Measurements from ENCODE around the gene ZNF664. TPM values are rescaled to one million over a fixed set of nuclear protein-coding genes. Genes with fewer than 3 reads are reported as not detected.

The ZNF664 gene
- total RNA-seq, 1 donor = 18.5 TPM

GRCh38 chr12:124030510-124030909, 57.5 kb downstream of the ZNF664 start:
- Histone ChIP-seq H3K27me3 (ENCODE audit: insufficient read depth, low read length) (no peaks in the 10 kb centered on the region), H3K4me1 (ENCODE audit: insufficient read depth, low read length) (no peaks in the 10 kb centered on the region), H3K9me3 (ENCODE audit: low read depth, low read length) (no peaks in the 10 kb centered on the region), H3K4me3 (ENCODE audit: low read length) (no peak overlapping the region)

GRCh38 chr12:124031058-124031457, 58.0 kb downstream of the ZNF664 start:
- Histone ChIP-seq H3K27me3 (ENCODE audit: insufficient read depth, low read length) (no peaks in the 10 kb centered on the region), H3K4me1 (ENCODE audit: insufficient read depth, low read length) (no peaks in the 10 kb centered on the region), H3K9me3 (ENCODE audit: low read depth, low read length) (no peaks in the 10 kb centered on the region), H3K4me3 (ENCODE audit: low read length) (no peak overlapping the region)

- Histone ChIP-seq H3K4me1 (ENCODE audit: insufficient read depth, low read length) (no peaks in the 10 kb centered on the region), H3K4me3 (ENCODE audit: low read length) (no peak overlapping the region), H3K27me3 (ENCODE audit: insufficient read depth, low read length) (no peaks in the 10 kb centered on the region), H3K9me3 (ENCODE audit: low read depth, low read length) (no peaks in the 10 kb centered on the region)
Observed at GRCh38 chr12:124032265-124032886, 59.4 kb downstream of the ZNF664 start.

- Histone ChIP-seq H3K4me3 (ENCODE audit: low read length) (no peak overlapping the region), H3K4me1 (ENCODE audit: insufficient read depth, low read length) (no peaks in the 10 kb centered on the region), H3K9me3 (ENCODE audit: low read depth, low read length) (no peaks in the 10 kb centered on the region), H3K27me3 (ENCODE audit: insufficient read depth, low read length) (no peaks in the 10 kb centered on the region)
Observed at GRCh38 chr12:124033859-124034258, 60.8 kb downstream of the ZNF664 start.

- Histone ChIP-seq H3K27me3 (ENCODE audit: insufficient read depth, low read length) (no peaks in the 10 kb centered on the region), H3K9me3 (ENCODE audit: low read depth, low read length) (no peaks in the 10 kb centered on the region), H3K4me3 (ENCODE audit: low read length) (no peak overlapping the region), H3K4me1 (ENCODE audit: insufficient read depth, low read length) (no peaks in the 10 kb centered on the region)
Observed at GRCh38 chr12:124034297-124034696, 61.3 kb downstream of the ZNF664 start.

GRCh38 chr12:124035163-124035562, 62.1 kb downstream of the ZNF664 start:
- H3K27me3 ChIP-seq (ENCODE audit: insufficient read depth, low read length) = no peaks in the 10 kb centered on the region
- no peak overlapping the region for H3K4me3 ChIP-seq (ENCODE audit: low read length)
- H3K4me1 ChIP-seq (ENCODE audit: insufficient read depth, low read length) = peaks cover 1% of the 10 kb centered on the region
- no peaks in the 10 kb centered on the region for H3K9me3 ChIP-seq (ENCODE audit: low read depth, low read length)

GRCh38 chr12:124036171-124036598, 63.2 kb downstream of the ZNF664 start:
- H3K9me3 ChIP-seq (ENCODE audit: low read depth, low read length) = no peaks in the 10 kb centered on the region
- H3K27me3 ChIP-seq (ENCODE audit: insufficient read depth, low read length) = no peaks in the 10 kb centered on the region
- no peak overlapping the region for H3K4me3 ChIP-seq (ENCODE audit: low read length)
- peaks cover 3% of the 10 kb centered on the region for H3K4me1 ChIP-seq (ENCODE audit: insufficient read depth, low read length)

GRCh38 chr12:124036657-124037109, 63.7 kb downstream of the ZNF664 start:
- Histone ChIP-seq H3K4me3 (ENCODE audit: low read length) (no peak overlapping the region), H3K27me3 (ENCODE audit: insufficient read depth, low read length) (no peaks in the 10 kb centered on the region), H3K4me1 (ENCODE audit: insufficient read depth, low read length) (peaks cover 3% of the 10 kb centered on the region), H3K9me3 (ENCODE audit: low read depth, low read length) (no peaks in the 10 kb centered on the region)

GRCh38 chr12:124037331-124037730, 64.3 kb downstream of the ZNF664 start:
- peaks cover 3% of the 10 kb centered on the region for H3K4me1 ChIP-seq (ENCODE audit: insufficient read depth, low read length)
- no peak overlapping the region for H3K4me3 ChIP-seq (ENCODE audit: low read length)
- no peaks in the 10 kb centered on the region for H3K9me3 ChIP-seq (ENCODE audit: low read depth, low read length)
- H3K27me3 ChIP-seq (ENCODE audit: insufficient read depth, low read length) = no peaks in the 10 kb centered on the region

GRCh38 chr12:124039276-124039675, 66.3 kb downstream of the ZNF664 start:
- Histone ChIP-seq H3K9me3 (ENCODE audit: low read depth, low read length) (no peaks in the 10 kb centered on the region), H3K4me3 (ENCODE audit: low read length) (no peak overlapping the region), H3K27me3 (ENCODE audit: insufficient read depth, low read length) (no peaks in the 10 kb centered on the region), H3K4me1 (ENCODE audit: insufficient read depth, low read length) (peaks cover 3% of the 10 kb centered on the region)

- Histone ChIP-seq H3K9me3 (ENCODE audit: low read depth, low read length) (no peaks in the 10 kb centered on the region), H3K4me1 (ENCODE audit: insufficient read depth, low read length) (peaks cover 3% of the 10 kb centered on the region), H3K4me3 (ENCODE audit: low read length) (no peak overlapping the region), H3K27me3 (ENCODE audit: insufficient read depth, low read length) (no peaks in the 10 kb centered on the region)
Observed at GRCh38 chr12:124040291-124040690, 67.3 kb downstream of the ZNF664 start.

- H3K4me3 ChIP-seq (ENCODE audit: low read length) = no peak overlapping the region
- peaks cover 3% of the 10 kb centered on the region for H3K4me1 ChIP-seq (ENCODE audit: insufficient read depth, low read length)
- no peaks in the 10 kb centered on the region for H3K27me3 ChIP-seq (ENCODE audit: insufficient read depth, low read length)
- H3K9me3 ChIP-seq (ENCODE audit: low read depth, low read length) = no peaks in the 10 kb centered on the region
Observed at GRCh38 chr12:124040737-124041136, 67.7 kb downstream of the ZNF664 start.

- H3K9me3 ChIP-seq (ENCODE audit: low read depth, low read length) = peaks cover 3% of the 10 kb centered on the region
- H3K4me3 ChIP-seq (ENCODE audit: low read length) = no peak overlapping the region
- H3K4me1 ChIP-seq (ENCODE audit: insufficient read depth, low read length) = peaks cover 3% of the 10 kb centered on the region
- H3K27me3 ChIP-seq (ENCODE audit: insufficient read depth, low read length) = no peaks in the 10 kb centered on the region
Observed at GRCh38 chr12:124041907-124042306, 68.9 kb downstream of the ZNF664 start.

- H3K9me3 ChIP-seq (ENCODE audit: low read depth, low read length) = peaks cover 6% of the 10 kb centered on the region
- H3K4me3 ChIP-seq (ENCODE audit: low read length) = no peak overlapping the region
- H3K27me3 ChIP-seq (ENCODE audit: insufficient read depth, low read length) = no peaks in the 10 kb centered on the region
- peaks cover 3% of the 10 kb centered on the region for H3K4me1 ChIP-seq (ENCODE audit: insufficient read depth, low read length)
Observed at GRCh38 chr12:124044021-124044420, 71.0 kb downstream of the ZNF664 start.

GRCh38 chr12:124044809-124045321, 71.8 kb downstream of the ZNF664 start:
- peaks cover 6% of the 10 kb centered on the region for H3K9me3 ChIP-seq (ENCODE audit: low read depth, low read length)
- H3K4me3 ChIP-seq (ENCODE audit: low read length) = no peak overlapping the region
- H3K27me3 ChIP-seq (ENCODE audit: insufficient read depth, low read length) = no peaks in the 10 kb centered on the region
- H3K4me1 ChIP-seq (ENCODE audit: insufficient read depth, low read length) = peaks cover 3% of the 10 kb centered on the region

All from mononuclear cell (primary cell).